Stimulated activated CD8-positive, alpha-beta memory T cell treated with anti-CD3 and anti-CD28 coated beads, Interleukin-15, amount 100 ng/mL, for 1 hour (primary cell): Measurements from ENCODE around the gene NTSR1.

Experiments used
- DNase-seq: peaks from one replicate; pipeline ENCODE4 v3.0.0-alpha.2; 2020; ENCODE audit warnings: low read depth

NTSR1 gene

GRCh38 chr20:62708591-62709536 is at the start of gene NTSR1:
Gene NTSR1 (plus strand): TSS chr20:62708836. CDS start chr20:62709208, 372 bp downstream.
- no peak for DNase-seq

DNA sequence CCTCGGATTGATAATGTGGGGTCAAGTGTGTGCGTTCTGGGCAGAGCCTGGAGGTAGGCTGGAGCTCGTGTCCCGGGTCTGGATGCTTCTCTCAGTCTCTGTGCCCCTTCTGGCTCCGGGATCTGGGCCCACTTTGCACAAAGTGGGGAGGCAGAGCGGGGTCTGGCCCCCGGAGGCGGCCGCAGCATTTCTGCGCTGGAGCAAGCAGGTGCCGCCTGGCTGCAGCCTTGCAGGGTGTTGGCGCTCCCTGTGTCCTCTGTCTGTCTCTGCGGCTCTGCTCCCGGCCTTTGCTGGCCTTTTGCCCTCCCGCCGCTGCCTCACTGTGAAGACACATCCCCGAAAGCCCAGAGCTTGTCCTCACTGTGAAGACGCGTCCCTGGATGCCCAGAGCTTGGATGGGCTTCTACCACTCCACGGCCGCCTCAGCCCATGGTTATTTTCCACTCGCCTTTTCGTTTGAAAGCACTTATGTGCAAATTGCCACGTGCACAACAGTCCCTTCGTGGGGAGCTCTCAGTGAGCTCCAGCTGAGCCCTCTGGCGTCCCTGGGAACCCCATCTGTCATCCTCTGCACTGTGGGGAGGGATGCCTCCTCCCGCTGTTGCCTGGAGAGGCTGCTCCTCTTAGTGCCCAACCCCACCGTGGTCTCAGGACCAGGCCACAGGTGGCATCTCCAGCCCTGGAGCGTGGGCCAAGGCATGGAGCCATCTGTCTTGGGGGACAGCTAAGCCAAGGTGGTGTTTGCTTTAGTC is 49.0 kb upstream of the NTSR1 start:
- no peak for DNase-seq

DNA sequence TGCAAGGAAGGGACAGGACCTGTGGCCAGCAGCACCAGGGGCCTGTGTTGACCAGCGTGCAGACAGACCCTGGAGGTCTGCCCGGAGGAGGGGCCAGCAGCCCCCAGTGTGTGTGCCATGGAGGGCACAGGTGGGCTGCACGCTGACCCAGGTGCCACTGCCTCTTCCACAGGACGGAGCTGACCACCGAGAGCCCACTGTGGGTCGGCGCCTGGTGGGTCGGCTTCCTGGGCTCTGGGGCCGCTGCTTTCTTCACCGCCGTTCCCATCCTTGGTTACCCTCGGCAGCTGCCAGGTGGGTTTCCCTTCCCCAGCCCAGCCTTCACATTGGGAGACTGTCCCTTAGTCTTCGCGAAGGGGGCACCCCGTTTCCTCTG is 48.4 kb upstream of the NTSR1 start:
- no peak for DNase-seq

GRCh38 chr20:62660768-62661167 is 47.9 kb upstream of the NTSR1 start:
- DNase-seq = no peak

- DNase-seq = no peak
These were observed 47.0 kb upstream of the NTSR1 start for GRCh38 chr20:62661647-62662046.

- DNase-seq = no peak
These were observed 46.2 kb upstream of the NTSR1 start for GRCh38 chr20:62662422-62662821.

GRCh38 chr20:62663145-62664018 is 45.3 kb upstream of the NTSR1 start:
- no peak for DNase-seq

GRCh38 chr20:62664019-62664971 is 44.3 kb upstream of the NTSR1 start:
- DNase-seq = no peak

- DNase-seq = no peak
These were observed 43.4 kb upstream of the NTSR1 start for GRCh38 chr20:62665153-62665754.

DNA sequence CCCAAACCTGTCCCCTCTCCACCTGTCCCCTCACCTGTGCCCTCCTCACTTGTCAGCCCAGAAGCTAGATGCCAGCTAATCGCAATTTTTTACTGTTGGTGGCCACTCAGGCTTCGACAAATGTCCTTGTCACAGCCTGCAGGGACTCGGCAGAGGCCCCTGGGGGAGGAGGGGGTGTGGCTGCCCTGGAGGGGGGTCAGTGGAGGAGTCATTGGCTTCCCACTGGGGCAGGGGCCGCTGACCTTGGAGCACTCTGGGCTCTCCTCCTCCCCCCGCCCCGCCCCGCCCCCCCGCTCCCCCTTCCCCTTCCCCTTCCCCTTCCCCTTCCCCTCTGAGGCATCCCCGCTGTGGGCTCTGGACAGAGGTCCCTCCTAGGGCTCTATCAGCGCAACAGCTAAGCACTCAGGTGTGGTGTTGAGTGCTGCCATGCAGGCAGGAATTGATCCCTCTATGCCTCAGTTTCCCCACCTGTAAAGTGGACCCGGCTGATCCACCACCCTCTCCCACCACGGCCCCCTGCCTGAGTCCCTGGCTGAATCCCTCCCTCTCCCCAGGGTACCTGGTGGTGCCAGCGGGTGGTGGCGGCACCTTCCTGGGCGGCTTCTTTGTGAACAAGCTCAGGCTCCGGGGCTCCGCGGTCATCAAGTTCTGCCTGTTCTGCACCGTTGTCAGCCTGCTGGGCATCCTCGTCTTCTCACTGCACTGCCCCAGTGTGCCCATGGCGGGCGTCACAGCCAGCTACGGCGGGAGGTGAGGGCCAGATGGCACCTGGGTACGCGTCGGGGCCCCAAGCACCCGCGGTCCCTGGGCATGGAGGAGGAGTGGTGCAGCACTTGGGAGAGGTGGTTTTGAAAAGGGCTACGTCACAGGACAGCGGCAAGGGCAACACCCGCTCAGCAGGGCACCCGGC is 42.6 kb upstream of the NTSR1 start:
- no peak for DNase-seq

DNA sequence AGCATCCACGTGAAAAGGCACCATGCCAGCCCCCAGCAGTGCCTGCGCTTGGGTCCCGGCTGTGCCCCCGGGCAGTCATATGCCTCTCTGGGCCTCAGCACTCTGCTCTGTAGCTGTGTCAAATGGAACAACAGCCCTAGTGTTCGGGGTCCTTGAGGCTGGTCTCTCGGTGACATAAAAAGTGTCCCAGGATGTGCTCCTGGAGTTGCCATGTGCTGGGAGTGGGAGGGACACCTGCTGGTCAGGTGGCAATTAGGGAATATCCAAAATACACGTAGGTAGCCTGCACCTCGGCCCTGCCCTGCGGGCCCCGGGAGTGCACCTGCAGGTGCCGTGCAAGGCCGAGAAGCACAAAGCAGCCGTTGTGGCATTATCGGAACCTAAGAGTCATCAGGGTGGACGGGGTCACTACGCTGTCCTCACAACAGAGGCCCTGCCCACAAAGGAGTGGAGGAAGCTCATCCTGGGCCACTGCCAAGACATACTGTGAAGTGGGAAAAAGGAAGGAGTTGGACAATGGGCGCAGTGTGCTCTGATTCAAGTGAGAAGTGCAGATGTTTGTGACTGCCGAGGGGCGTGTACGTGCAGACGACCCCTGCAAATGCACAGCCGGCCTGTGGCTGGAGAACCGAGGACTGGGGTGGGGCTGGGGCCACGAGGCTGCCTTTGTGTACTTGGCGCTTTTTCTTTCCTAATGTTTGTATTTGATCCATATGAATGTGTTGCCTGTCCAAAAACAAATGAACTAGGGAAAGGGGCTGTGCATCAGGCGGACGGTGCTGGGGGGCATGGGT is 41.7 kb upstream of the NTSR1 start:
- no peak for DNase-seq

DNA sequence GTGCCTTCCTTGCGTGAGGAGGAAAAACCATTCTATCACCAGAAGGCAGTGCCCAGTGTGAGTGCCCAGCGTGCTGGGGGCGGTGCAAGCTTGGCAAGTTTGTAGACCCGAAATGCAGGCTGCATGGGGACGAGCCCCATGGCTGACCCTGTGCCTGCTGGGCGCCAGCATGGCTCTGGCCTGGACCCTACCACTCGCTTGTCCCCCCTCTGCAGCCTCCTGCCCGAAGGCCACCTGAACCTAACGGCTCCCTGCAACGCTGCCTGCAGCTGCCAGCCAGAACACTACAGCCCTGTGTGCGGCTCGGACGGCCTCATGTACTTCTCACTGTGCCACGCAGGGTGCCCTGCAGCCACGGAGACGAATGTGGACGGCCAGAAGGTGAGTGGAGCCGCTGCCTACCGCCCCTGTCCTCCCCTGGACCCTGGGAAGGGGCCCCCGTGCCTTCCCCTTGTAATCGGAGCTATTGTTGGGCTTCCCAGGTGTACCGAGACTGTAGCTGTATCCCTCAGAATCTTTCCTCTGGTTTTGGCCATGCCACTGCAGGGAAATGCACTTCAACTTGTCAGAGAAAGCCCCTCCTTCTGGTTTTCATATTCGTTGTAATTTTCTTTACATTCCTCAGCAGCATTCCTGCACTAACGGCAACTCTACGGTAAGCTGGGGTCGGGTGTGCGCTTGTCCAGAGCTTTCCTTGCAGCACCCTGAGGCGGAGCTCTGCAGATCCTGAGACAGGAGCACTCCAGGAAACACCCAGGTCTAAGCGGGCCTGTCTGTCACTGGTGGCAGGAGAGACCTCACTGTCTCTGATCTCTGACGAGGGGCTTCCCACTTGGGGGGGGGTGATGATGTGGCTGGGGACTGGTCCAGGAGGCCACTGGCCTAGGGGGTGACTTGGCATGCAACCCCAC is 40.9 kb upstream of the NTSR1 start:
- no peak for DNase-seq

DNA sequence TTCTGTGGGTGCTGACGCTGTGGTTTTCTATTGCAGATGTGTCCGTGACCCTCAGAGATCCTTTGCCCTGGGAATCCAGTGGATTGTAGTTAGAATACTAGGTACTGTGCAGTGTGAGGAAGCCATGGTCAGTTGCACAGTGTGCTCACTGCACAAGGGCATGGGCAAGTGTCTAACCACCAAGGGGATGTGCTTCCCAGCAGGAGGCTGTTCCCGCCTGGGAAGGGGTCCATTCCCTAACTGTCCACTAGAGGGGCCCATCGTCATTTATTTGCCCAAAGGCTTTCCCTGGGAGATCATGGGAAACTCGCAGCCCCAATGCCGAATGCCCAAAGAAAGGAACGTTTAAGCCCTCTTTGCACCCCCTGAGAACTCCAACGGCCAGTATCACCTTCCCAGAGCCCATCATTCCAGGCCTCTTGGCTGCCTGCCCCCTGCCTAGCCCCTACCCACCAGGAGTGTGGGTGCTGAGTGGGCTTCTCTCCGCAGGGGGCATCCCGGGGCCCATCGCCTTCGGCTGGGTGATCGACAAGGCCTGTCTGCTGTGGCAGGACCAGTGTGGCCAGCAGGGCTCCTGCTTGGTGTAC is 40.1 kb upstream of the NTSR1 start:
- DNase-seq = peak; percentile 15

DNA sequence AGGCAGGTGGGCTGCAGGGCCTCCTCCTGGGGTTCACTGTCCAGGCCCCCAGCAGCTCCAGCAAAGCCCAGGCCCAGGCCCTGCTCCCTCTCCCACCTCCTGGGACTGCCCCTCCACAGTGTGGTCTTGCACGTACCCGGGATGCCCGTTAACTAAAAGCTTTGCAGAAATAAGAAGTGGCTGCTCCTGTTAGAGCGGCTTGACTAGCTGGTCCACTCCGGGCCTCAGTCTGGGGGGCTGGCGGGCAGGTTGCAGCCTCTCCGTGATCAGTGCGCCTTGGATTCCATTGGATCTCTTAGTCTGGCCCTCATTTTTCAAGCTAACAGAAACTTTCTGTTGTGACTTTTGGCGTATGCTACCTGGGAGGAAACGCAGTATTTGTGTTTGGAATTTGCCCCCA is 39.4 kb upstream of the NTSR1 start:
- DNase-seq = no peak

DNA sequence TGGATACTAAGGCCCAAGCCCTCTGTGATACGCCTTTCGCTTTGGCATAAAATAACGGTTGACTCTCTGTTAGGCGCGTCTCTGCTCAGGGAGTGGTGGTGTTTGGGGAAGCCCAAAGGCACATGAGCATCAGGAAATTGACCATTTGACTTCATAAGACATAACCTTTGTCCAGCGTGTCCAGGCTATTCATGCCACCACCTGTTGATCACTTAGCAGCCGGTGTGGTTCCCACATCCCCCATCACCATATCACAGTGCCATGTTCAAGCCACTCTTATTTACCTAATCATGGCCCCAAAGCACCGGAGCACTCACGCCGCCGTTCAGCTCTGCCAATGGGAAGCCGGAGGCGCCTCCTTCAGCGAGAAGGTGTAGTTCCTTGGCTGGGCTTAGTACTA is 38.5 kb upstream of the NTSR1 start:
- no peak for DNase-seq

GRCh38 chr20:62670998-62671397 is 37.6 kb upstream of the NTSR1 start:
- no peak for DNase-seq

DNA sequence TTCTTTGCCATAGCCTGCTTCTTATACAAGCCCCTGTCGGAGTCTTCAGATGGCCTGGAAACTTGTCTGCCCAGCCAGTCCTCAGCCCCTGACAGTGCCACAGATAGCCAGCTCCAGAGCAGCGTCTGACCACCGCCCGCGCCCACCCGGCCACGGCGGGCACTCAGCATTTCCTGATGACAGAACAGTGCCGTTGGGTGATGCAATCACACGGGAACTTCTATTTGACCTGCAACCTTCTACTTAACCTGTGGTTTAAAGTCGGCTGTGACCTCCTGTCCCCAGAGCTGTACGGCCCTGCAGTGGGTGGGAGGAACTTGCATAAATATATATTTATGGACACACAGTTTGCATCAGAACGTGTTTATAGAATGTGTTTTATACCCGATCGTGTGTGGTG is 36.9 kb upstream of the NTSR1 start:
- DNase-seq = no peak
